CD4-positive, alpha-beta T cell (primary cell): Measurements from ENCODE around the gene CPN2. TPM values are rescaled to one million over a fixed set of nuclear protein-coding genes. Genes with fewer than 3 reads are reported as not detected.

ENCODE experiments used
- ATAC-seq: fragments of 200-7000 bp; cut with Tn5 transposase; one replicate; pipeline ENCODE4 v1.10.0; 2022; ENCODE audit warnings: mild to moderate bottlenecking; ENCODE audit not compliant: poor library complexity
- CTCF ChIA-PET: fragments of 350-600 bp; sonication (Branson Sonifier 250); formaldehyde crosslinking; loops from one replicate; lab custom pipeline; 2021; ENCODE audit warnings: antibody characterized with exemption, inconsistent platforms; lab: Charles Lee
- POLR2A ChIA-PET: fragments of 350-600 bp; sonication (Branson Sonifier 250); formaldehyde crosslinking; loops from one replicate; lab custom pipeline; 2021; ENCODE audit warnings: antibody characterized with exemption, inconsistent platforms; lab: Charles Lee
- DNase-seq, 14 experiments: peaks; one replicate each; pipeline ENCODE4 v3.0.0-alpha.2; 2013 to 2020; ENCODE audit warnings: mixed read lengths in 2 of 14
- H3K27ac ChIP-seq, 2 donors: one replicate each; pipeline versions ENCODE4 v1.5.1 to v1.7.0; 2013; ENCODE audit warnings: low read length in 2 of 2, low read depth in 1 of 2, mild to moderate bottlenecking in 1 of 2
- H3K27me3 ChIP-seq, 2 experiments: 1 replicate in 1 of 2; 2 replicates in 1 of 2; pipeline versions ENCODE4 v1.6.1 to v1.7.0; 2013; ENCODE audit warnings: low read length in 2 of 2, control low read depth in 1 of 2, mild to moderate bottlenecking in 1 of 2, moderate library complexity in 1 of 2; ENCODE audit not compliant: insufficient read depth in 2 of 2, control insufficient read depth in 1 of 2
- H3K36me3 ChIP-seq: one replicate; pipeline ENCODE4 v1.6.1; 2013; ENCODE audit warnings: low read length, control low read depth; ENCODE audit not compliant: insufficient read depth
- H3K4me1 ChIP-seq: one replicate; pipeline ENCODE4 v1.6.1; 2013; ENCODE audit warnings: low read length, control low read depth; ENCODE audit not compliant: insufficient read depth
- H3K4me3 ChIP-seq: one replicate; pipeline ENCODE4 v1.5.1; 2013; ENCODE audit warnings: mild to moderate bottlenecking, low read length, moderate library complexity
- H3K9me3 ChIP-seq, 2 experiments: 1 replicate in 1 of 2; 2 replicates in 1 of 2; pipeline versions ENCODE4 v1.6.1 to v1.7.0; 2013; ENCODE audit warnings: low read length in 2 of 2, mild to moderate bottlenecking in 2 of 2, control low read depth in 1 of 2, moderate library complexity in 1 of 2; ENCODE audit not compliant: control insufficient read depth in 1 of 2, insufficient read depth in 1 of 2
- H3K27ac Mint-ChIP-seq: one replicate; pipeline ENCODE4 v1.8.0; 2020; ENCODE audit warnings: mixed read lengths
- H3K27me3 Mint-ChIP-seq: one replicate; pipeline ENCODE4 v1.8.0; 2021; ENCODE audit warnings: mixed read lengths
- H3K36me3 Mint-ChIP-seq: one replicate; pipeline ENCODE4 v1.8.0; 2021; ENCODE audit warnings: low read depth, mixed read lengths
- H3K4me1 Mint-ChIP-seq: one replicate; pipeline ENCODE4 v1.8.0; 2021; ENCODE audit warnings: low read depth, mixed read lengths
- H3K4me3 Mint-ChIP-seq: one replicate; pipeline ENCODE4 v1.8.0; 2020; ENCODE audit warnings: mild to moderate bottlenecking, mixed read lengths
- H3K9me3 Mint-ChIP-seq: one replicate; pipeline ENCODE4 v1.8.0; 2020; ENCODE audit warnings: mixed read lengths
- CTCF ChIP-seq: fragments of 200-600 bp; IDR thresholded peaks from one replicate; pipeline ENCODE4 v1.8.0; 2022; ENCODE audit warnings: antibody characterized with exemption, mild to moderate bottlenecking
- intact Hi-C, 2 experiments: fragments of 100-400 bp; cut with DNase I in 1 of 2; cut with micrococcal nuclease in 1 of 2; formaldehyde crosslinking; loops; one replicate each; pipeline versions ENCODE4 v1.15.1 to v1.9.0; 2023 to 2025; cut with DNase I, micrococcal nuclease
- total RNA-seq, 174 experiments: library from RNA in 2 of 174; stranded (reverse) in 2 of 174; gene quantifications; one replicate each; pipeline ENCODE4 v1.2.3 and lab custom pipeline; 2021 to 2026

Gene CPN2
- total RNA-seq, 2 experiments from 2014 or later: not detected

GRCh38 chr3:194320744-194321243 lies 30.3 kb downstream of the CPN2 start:
- Mint-ChIP-seq H3K4me3 (peak overlapping the region; percentile 53), H3K9me3 (peaks cover 2% of the 10 kb centered on the region), H3K27me3 (peaks cover 26% of the 10 kb centered on the region), H3K4me1 (peaks cover 10% of the 10 kb centered on the region), H3K36me3 (no peaks in the 10 kb centered on the region), H3K27ac (no peak overlapping the region)
- no peak for DNase-seq
- Histone ChIP-seq H3K4me3 (no peak overlapping the region), H3K27ac (no peak overlapping the region), H3K27me3 (peaks cover 11 to 20% of the 10 kb centered on the region in 2 experiments), H3K4me1 (peaks cover 18% of the 10 kb centered on the region), H3K9me3 (peaks cover 9 to 17% of the 10 kb centered on the region in 2 experiments), H3K36me3 (no peaks in the 10 kb centered on the region)
- no peak for ATAC-seq
- ChIA-PET CTCF (no interaction called here), POLR2A (no interaction called here)
- no peak for TF ChIP-seq CTCF
- intact Hi-C loops: no loop called here

GRCh38 chr3:194320100-194320499 lies 31.0 kb downstream of the CPN2 start:
- peaks cover 32% of the 10 kb centered on the region for H3K27me3 Mint-ChIP-seq
- ATAC-seq (no peak), DNase-seq (no peak)
- H3K27ac ChIP-seq: no peak overlapping the region
- intact Hi-C loops: no loop called here
- H3K27me3 ChIP-seq: peaks cover 11 to 20% of the 10 kb centered on the region in 2 experiments
- CTCF ChIA-PET: no interaction called here
- peaks cover 9 to 17% of the 10 kb centered on the region in 2 experiments for H3K9me3 ChIP-seq
- H3K4me3 ChIP-seq: no peak overlapping the region
- no peaks in the 10 kb centered on the region for H3K36me3 Mint-ChIP-seq
- H3K36me3 ChIP-seq: no peaks in the 10 kb centered on the region
- no peak for TF ChIP-seq CTCF
- H3K4me1 ChIP-seq: peaks cover 24% of the 10 kb centered on the region
- peaks cover 2% of the 10 kb centered on the region for H3K9me3 Mint-ChIP-seq
- H3K27ac Mint-ChIP-seq: no peak overlapping the region
- no peak overlapping the region for H3K4me3 Mint-ChIP-seq
- peaks cover 14% of the 10 kb centered on the region for H3K4me1 Mint-ChIP-seq
- POLR2A ChIA-PET: no interaction called here

- Histone ChIP-seq H3K4me1 (peaks cover 15% of the 10 kb centered on the region), H3K9me3 (peaks cover 8 to 9% of the 10 kb centered on the region in 2 experiments), H3K36me3 (no peaks in the 10 kb centered on the region), H3K27ac (no peak overlapping the region), H3K27me3 (peaks cover 16 to 20% of the 10 kb centered on the region in 2 experiments), H3K4me3 (no peak overlapping the region)
- Mint-ChIP-seq H3K27ac (no peak overlapping the region), H3K27me3 (peaks cover 35% of the 10 kb centered on the region), H3K36me3 (no peaks in the 10 kb centered on the region), H3K4me3 (no peak overlapping the region), H3K9me3 (peaks cover 2% of the 10 kb centered on the region), H3K4me1 (peaks cover 17% of the 10 kb centered on the region)
- ChIA-PET POLR2A (no interaction called here), CTCF (interaction anchor here (1.5 kb wide), 1 partner anchor 15 kb away, joined by 4 read pairs; no protein-coding TSS in a partner anchor)
- intact Hi-C loops: loop anchor here (5.0 to 10.0 kb wide), 4 partner anchors 181 to 1751 kb away; partner anchors contain the start of gene HES1 (in 1 of the 2)
- DNase-seq (no peak), ATAC-seq (no peak)
- no peak for TF ChIP-seq CTCF
Observed at GRCh38 chr3:194318511-194319161, 32.5 kb downstream of the CPN2 start.
